ENCODE measurements around the gene PEF1. TPM values are rescaled to one million over a fixed set of nuclear protein-coding genes. Genes with fewer than 3 reads are reported as not detected.

The PEF1 gene
- total RNA-seq, 1 donor from 2014 or later: 37.9 TPM

DNA sequence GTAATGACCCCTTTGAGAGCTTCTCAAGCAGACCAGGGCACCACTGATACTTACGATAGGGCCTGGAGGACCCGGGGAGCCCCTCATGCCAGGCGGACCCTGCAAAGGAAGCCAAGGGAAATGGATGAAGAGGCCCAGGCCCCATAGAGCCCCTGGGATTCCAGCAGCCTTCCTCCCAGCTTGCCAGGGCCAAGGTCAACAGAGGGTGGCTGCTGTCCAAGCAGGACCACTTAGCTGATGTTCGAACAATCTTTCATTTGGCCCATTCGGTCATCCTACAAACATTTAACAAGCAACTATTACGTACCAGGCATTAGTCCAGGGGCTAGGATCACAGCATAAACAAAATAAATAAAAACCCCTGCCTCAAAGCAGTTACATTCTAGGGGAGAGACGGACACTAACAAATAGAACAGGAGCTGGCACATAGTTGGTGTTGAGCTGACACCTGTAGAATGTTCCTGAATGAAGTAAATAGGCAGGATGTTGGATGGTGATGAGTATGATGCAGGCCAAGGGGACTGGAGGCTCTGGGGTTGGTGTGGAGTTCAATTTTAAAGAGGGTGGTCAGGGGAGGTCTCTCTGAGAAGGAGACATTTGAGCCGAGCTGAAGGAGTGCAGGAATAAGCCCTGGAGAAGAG is 27.0 kb upstream of the PEF1 start:
- no peak for FAIRE-seq
- DNase-seq (ENCODE audit: low spot score in 2 of 2): no peak

DNA sequence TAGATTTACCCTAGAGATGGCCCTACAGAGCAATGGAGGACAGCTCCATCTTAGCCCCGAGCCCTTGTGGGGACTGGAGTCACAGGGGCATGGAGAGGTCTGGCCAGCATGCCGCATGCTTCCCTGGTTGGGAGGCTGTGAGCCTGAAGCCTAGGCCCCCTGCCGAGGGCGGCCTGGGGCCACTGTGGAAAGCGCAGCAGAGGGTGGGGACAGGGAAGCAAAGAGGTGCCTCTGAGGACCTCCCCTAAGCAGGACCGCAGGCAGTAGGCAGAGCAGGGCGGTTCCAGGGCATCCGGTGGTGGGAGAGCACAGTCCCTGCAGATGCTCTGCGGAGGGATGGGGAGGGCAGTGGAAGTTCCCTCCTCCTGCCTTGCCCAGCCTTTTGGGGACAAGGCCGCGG is 26.5 kb upstream of the PEF1 start:
- DNase-seq (ENCODE audit: low spot score in 2 of 2) (no peak), FAIRE-seq (no peak)

DNA sequence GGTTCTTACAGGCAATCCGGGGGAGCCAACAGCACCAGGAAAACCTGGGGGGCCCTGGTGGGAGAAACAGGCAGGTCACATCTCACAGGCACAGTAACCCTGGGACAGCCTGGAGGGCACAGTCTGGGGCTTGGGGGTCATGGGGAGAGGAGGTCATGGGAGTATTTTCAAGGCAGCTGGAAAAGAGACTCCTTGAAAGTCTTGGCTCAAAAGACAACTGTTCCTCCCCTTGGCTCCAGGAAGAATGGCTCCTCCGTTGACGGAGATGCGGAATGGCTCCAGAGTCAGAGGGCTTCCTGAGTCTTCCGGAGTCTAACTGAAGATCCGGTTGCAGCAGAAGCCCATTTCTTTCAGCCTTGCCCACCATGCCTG is 25.9 kb upstream of the PEF1 start:
- FAIRE-seq: no peak
- no peak for DNase-seq (ENCODE audit: low spot score in 2 of 2)

DNA sequence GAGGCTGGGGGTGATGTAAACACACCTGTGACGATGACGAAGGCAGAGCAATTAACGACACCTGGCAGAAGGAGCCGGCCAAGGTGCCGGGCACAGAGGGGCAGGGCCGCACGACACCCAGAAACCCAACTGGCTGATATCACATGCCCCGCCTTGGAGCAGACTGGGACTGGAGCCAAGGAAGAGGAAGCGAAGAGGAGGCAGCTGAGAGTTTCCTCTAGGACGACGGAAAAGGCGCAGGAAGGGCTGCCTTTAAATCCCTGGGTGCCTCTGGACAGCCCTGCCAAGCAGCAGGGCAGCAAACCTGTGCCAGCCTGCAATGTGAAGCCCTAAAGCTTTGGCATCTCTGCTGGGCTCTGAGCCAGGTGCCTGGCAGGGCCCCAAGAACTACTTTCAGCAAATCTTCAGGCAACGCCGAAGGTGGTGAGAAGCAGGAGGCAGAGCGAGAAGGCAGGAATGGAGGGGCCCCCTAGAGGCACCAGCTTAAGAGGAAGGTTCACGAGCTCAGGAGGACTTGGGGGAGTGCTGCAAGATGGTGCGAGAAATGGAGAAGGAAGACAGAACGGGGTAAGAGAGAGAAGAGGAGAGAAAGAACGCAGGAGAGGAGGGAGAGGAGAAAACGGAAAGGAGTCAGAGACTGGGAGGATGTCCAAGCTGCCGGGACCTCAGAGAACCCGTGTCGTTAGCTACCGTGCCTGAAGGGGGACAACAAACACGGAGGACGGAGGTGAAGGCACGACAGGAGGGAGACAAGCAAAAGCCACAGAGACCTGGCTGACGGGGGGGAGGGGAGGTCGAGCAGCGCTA is 25.3 kb upstream of the PEF1 start:
- DNase-seq (ENCODE audit: low spot score in 2 of 2) (peak; percentile 42 to 62), FAIRE-seq (no peak)

DNA sequence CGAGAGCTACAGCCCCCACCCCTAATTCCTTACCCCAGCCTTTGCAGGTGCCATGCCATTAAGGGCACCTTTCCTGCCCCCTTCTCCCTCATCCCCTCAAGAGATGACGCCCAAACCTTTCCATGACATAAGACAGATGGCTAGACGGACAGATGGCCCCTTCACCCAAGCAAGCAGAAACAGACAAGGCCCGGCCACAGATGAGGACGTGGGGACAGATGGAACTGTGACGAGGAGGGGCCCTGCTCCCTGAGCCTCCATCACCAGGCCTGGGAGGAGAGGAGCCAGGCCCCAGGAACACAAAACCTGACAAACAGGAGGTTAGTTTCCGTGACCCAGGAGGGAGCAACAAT is 24.7 kb upstream of the PEF1 start:
- DNase-seq (ENCODE audit: low spot score in 2 of 2): no peak
- FAIRE-seq: no peak

DNA sequence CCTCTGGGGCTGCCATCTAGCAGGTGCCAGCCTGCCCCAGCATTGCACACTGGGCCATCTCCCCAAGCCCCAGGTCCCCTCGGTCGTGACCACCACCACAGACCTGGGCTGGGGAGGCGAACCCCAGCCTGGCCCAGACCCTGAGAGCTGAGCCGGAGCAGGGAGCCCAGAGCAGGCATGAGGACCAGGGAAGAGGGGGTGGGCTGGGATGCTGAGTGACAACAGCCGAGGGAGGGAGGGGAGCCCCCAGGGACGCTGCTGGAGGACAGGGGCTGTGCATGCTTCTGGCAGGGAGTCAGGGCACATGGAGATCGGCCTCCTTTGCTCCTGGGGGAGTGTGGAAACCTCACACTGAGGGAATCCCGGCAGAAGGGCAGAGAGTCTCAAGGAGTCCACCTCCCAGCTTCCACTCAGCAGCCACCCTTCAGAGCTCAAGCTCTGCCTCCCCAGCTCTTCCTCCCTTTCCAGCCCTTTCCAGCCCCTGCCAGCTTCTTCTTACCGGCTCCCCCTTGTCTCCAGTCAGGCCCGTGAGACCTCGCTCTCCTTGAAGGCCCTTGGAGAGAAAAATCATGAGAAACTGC is 23.7 kb upstream of the PEF1 start:
- FAIRE-seq (no peak), DNase-seq (ENCODE audit: low spot score in 2 of 2) (no peak)

DNA sequence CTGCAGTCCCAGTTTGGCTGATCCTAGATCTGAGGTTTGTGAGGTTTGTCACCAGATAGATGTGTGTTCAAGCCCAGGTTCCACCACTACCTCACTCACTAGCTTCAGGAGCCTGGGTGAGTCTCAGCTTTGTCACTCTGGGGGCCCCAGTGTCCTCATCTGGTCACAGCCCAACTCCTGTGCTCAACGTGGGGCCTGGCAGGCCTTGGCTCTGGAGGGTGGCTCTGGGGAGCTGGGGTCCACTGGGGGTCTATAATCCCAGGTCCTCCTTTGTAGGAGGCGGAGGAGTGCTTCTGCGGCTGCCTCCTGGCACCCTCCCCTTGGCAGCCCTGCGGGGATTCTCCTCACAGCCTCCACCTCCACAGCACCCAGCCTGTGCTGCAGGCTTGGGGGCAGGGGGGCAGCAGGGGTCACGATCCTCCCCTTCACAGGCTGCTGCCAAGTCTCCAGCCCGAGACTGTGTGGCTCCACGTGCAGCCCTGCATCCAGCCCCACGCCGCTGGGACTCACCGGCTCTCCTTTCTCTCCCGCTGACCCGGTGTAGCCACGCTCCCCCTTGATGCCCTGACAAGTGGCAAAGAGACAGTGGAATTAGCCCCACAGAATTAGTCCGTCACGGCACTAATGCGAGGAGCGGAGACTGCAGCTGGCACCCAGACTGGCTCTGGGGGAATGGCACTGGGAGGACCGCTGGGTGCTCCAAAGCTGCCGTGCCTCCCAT is 22.5 kb upstream of the PEF1 start:
- no peak for FAIRE-seq
- no peak for DNase-seq (ENCODE audit: low spot score in 2 of 2)

DNA sequence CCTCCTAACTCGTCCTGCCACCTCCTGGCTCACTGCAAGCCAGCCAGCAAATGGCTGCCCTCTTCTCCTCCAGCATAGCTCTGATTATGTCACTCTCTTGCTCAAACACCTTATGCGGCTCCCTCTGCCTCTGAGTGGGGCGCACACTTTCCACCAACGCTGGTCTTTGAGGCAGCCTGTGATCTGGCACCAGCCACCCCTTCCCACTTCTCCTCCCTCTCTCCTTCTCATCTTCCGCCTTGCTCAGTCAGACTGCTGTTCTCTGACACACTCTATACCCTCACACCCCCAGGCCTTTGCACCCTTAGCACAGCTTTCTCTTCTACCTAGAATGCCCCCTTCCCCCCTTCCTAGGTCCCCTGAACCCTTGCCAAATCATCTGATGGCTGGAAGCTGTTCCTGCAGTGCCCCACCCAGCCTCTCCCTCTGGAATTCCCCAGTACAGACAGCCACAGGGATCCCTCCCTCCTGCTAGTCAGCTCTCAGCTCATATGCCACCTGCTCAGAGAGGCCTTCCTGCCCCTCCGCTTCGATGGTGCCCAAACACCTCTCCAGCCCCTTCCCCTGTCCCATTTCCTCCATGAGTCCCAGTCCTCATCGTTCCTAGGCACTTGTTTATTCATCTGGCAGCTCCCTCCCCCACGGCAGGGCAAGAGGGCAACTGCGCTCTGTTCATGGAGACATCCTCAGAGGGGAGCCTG is 21.7 kb upstream of the PEF1 start:
- DNase-seq (ENCODE audit: low spot score in 2 of 2) (no peak), FAIRE-seq (no peak)

DNA sequence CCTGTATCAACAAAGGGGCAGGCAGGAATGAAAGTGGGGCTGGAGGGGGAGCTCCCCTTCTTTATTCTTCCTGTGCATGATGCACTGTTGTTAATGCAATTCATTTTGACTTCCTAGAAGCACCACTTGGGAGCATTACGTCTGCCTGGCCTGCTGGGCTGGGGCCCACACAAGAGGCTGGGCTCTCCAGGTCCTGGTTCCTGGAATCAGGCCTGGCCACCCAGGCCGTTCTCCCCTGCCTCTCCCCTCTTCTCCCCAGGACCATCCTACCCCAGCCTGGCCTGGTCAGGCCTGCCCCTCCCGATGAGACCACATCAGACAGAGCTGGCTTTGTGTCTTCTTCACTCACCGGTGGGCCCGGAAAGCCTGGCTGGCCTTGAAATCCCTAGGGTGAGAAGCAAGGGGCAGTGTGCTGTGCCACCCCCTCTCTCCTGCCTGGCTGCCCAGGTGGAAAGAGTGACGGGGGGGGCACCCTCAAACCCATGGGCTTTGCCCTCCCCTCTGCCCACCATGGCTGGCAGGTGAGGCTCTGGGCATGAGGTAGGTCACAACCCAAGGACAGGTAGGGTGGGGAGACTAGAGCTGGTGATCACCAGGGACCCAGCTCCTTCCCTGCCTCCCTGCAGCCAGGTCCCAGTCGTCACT is 20.7 kb upstream of the PEF1 start:
- FAIRE-seq (no peak), DNase-seq (ENCODE audit: low spot score in 2 of 2) (no peak)

DNA sequence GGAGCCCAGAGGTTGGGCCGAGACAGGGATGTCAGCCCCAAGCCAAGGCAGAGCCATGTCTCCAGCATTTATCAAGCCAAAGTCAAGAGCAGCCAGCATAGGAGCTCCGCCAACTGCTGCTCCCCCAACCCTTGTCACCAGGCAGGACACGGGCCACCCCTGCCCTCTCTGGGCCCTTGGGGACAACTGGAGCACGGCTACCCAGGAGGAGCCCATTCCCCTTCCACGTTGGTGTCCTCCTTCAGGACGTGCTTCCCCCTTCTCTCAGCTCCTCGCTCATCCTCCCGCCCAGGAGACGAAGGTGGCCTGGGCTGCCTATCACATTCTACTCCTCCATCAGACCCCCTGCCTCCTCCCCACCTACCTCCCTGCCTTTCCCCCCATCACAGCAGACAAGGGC is 19.9 kb upstream of the PEF1 start:
- FAIRE-seq (no peak), DNase-seq (ENCODE audit: low spot score in 2 of 2) (no peak)

DNA sequence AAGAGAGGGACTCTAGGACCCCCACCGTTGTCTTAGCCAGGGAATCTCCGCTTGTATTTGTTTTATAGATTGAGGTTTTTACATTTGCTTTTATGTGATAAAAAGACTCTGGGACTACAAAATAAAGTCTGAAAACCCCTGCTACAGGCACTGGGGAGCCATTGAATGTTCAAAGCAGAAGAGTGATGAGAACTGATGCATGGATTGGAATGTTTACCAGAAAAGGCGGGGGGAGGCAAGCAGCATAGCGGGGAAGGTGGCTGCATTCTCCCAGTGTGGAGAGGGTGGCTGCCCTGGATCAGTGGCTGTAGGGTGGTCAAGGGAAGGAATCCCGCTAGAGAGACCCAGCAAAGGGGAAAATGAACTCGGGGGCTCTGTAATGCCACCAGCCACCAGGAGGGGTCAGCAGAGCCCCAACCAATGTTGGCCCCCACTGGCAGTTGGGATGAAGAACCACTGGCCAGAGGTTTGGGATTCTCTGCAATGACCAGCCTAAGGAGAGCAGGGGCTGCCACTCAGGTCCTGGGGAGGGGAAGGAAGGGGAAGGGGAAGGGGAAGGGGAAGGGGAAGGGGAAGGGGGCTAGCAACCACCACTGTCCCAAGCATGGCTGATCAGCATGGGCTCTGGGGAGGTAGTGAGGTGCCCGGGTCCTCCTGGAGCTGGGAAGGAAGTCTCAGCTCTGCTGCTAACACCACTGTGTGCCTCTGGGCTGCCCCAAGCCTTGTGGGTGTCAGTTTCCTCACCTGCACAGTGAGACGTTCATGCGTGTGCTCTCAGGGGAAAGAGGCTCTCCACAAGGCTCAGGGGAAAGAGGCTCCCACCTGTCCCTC is 19.2 kb upstream of the PEF1 start:
- FAIRE-seq (no peak), DNase-seq (ENCODE audit: low spot score in 2 of 2) (peak; percentile 78 to 86)

DNA sequence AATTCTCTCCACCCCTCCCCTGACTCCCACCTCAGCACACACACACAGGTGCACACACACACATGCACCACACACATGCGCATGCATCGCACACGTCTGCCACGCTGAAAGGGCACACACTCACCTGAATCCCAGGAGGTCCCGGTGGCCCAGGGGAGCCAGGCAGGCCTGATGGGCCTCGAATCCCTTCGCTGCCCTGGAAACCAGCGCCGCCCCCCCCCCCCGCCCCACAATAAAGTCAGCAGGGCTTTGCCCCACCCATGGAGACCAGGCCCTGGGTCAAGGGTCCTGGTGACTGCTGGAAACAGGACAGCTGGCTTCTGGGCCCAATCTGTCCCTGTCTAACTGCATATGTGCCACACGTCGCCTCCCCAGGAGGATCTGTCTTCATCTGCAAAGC is 17.8 kb upstream of the PEF1 start:
- DNase-seq (ENCODE audit: low spot score in 2 of 2) (no peak), FAIRE-seq (no peak)

DNA sequence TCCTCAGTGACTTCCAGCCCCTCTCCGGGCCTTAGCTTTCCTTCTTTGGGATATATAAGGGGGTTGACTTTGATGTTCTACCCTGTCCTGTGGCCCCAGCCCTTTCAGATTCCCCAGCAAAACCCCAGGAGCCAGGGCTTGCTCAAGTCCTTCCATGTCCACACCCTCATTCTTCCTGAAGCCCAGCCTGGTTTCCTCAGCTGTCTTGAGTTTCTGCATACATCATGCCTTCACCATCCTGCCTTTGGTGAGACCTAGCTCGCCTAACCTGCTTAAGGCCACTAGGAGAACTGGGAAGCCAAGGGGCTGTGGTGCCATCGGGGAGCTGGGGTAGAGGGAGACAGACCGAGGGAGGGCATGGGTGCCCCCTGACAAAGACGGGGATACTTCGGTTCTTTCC is 17.2 kb upstream of the PEF1 start:
- FAIRE-seq (no peak), DNase-seq (ENCODE audit: low spot score in 2 of 2) (no peak)

DNA sequence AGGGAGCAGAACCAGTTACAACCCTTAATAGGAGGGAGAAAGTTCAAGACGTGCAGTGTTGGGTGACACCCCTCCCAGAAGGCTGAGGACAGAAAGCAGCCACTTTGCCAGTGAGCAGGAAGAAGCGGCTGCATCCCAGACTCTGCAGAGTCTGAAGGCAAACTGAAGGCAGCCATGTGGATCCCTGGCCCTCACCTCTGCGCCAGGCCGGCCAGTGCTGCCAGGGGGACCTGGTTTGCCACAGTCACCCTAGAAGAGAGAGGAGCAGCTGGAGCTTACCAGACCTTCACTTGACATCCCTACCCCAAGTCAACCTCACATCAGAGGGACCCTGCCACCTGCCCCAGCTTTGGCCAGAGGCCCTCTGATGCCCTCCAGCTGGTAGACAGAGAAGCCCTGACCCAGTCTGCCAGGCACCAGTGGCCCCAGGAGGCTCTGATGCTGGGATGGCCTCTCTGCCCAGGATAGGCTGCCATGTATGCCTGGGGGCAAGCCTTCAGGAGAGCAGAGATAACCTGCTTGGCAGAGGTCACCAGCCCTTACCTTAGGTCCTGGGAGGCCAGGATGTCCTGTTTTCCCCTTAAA is 16.3 kb upstream of the PEF1 start:
- FAIRE-seq (no peak), DNase-seq (ENCODE audit: low spot score in 2 of 2) (no peak)

DNA sequence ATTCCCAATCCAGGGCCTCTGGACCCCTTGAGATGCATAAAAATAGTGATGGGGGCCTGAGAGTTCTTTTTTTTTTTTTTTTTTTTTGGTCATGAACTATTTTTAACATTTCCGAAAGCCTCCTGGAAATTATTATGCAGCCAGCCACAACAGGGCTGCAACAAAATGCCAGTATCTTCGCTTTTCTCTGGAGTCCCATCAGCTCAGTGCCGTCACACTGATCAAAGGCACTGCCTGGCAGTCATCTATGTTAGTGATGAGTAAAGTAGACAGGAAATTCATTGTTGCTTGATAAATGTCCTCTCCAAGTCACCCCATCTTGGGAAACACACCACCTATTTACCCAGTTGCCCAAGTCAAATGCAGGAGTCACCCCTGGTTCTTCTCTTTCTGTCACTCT is 15.2 kb upstream of the PEF1 start:
- FAIRE-seq (no peak), DNase-seq (ENCODE audit: low spot score in 2 of 2) (no peak)

DNA sequence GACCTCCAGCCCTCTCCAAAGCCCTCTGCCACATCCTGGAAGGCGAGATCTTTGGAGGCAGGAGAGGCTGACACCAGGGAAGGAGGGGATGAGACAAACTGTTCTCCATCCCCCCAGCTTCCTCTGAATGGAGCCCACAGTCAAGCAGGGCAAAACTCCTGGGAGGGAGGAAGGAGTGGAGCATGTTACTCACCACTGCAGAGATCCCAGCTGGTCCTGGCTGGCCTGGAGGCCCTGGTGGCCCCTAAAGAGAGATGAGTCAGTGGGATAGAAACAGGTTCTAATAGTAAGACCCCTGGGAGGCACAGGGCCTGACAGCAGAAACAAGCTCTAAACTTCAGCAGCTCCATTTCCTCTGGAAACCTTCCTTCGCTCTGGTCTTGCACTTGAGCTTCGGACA is 14.0 kb upstream of the PEF1 start:
- FAIRE-seq (no peak), DNase-seq (ENCODE audit: low spot score in 2 of 2) (no peak)

DNA sequence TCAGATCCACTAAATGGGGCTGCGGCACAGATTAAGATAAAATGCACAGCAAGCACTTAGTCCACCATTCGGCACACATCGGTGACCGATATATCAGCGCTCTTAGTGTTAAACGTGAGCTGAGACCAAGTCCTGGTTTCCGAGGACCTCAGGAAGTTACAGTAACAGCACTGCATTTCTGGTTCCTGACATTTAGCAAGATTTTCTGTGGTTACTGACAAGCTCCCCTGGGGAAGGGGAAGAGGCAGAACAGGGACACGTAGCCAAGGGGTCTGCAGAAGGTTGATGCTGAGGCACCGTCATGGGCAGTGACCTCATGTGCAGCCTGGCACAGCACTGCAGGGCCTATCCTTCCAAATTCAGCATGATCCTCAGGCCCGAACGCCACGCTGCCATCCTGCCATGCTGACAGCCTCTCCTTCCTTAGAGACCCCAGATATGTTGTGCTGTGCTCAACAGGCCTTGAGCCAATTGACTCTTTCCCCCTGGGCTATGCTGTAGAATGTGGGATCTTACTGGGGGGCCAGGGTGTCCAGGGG is 13.4 kb upstream of the PEF1 start:
- no peak for DNase-seq (ENCODE audit: low spot score in 2 of 2)
- no peak for FAIRE-seq

DNA sequence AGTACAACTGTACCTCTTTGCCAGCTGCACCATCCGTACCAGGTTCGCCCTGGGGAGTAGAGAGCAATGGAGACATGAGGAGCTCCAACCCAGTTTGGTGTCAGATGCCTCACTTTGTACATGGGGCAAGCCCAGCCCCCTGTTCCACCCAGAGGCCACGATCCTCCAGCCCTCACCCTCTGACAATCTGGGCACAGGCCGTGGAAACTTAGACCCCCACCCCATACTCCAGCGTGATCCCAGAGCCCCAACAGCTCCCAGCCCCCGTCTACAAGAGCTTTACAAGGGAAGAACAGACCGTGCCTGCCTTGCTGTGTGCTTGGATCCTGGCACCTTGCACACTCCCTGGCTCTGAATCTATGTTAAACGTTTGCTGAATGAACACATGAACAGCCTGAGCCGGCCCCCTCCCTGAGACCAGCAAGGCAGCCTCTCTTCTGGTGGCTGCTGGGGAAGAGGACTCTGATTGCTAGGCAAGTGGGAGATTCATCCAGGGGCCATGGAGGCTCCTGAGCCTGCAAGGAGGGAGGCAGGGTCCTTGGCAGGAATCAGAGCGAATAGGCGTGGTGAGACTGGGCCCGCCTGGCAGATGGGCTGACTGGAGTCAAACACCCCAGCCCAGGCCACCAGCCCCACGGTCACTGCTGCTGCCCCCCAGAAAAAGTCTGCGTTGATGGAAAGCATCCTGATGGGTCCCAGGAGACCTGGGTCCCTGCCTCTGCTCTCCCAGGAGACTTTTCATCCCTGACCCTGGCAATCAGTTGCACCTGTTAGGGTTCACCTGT is 12.5 kb upstream of the PEF1 start:
- FAIRE-seq (no peak), DNase-seq (ENCODE audit: low spot score in 2 of 2) (no peak)

All from frontal cortex (tissue), 4 donors.